GM23248 (cell line): Measurements from ENCODE around the gene ALK. TPM values are rescaled to one million over a fixed set of nuclear protein-coding genes. Genes with fewer than 3 reads are reported as not detected.

Experiments
- DNase-seq: peaks from one replicate; pipeline ENCODE4 v3.0.0-alpha.2; 2015
- H2AFZ ChIP-seq: fragments of 200-600 bp; sonication (generic); 2 replicates; pipeline ENCODE4 v1.6.1; 2016; ENCODE audit warnings: antibody characterized with exemption
- H3F3A ChIP-seq: fragments of 200-600 bp; sonication (generic); 2 replicates; pipeline ENCODE4 v1.6.1; 2016; ENCODE audit warnings: mild to moderate bottlenecking, antibody characterized with exemption, mixed run types; ENCODE audit not compliant: insufficient read depth
- H3K27ac ChIP-seq: fragments of 200-600 bp; sonication (generic); 2 replicates; pipeline ENCODE4 v1.5.1; 2016; ENCODE audit warnings: mild to moderate bottlenecking
- H3K27me3 ChIP-seq: fragments of 200-600 bp; sonication (generic); replicated peaks from 2 replicates; pipeline ENCODE4 v1.6.1; 2016; ENCODE audit warnings: mild to moderate bottlenecking; ENCODE audit not compliant: insufficient read depth
- H3K36me3 ChIP-seq: fragments of 200-600 bp; sonication (generic); 2 replicates; pipeline ENCODE4 v1.6.1; 2016; ENCODE audit warnings: low read depth, mild to moderate bottlenecking
- H3K4me1 ChIP-seq: fragments of 200-600 bp; sonication (generic); 2 replicates; pipeline ENCODE4 v1.6.1; 2016; ENCODE audit warnings: mild to moderate bottlenecking; ENCODE audit not compliant: insufficient read depth
- H3K4me2 ChIP-seq: fragments of 200-600 bp; sonication (generic); one replicate; pipeline ENCODE4 v1.6.1; 2016; ENCODE audit warnings: mild to moderate bottlenecking; ENCODE audit not compliant: unreplicated experiment
- H3K4me3 ChIP-seq: fragments of 200-600 bp; sonication (generic); 2 replicates; pipeline ENCODE4 v1.5.1; 2016; ENCODE audit warnings: mild to moderate bottlenecking
- H3K79me2 ChIP-seq: fragments of 200-600 bp; sonication (generic); 2 replicates; pipeline ENCODE4 v1.6.1; 2016; ENCODE audit warnings: mild to moderate bottlenecking; ENCODE audit not compliant: insufficient read depth
- H3K9ac ChIP-seq: fragments of 200-600 bp; sonication (generic); 2 replicates; pipeline ENCODE4 v1.6.1; 2016; ENCODE audit warnings: mild to moderate bottlenecking
- H3K9me2 ChIP-seq: fragments of 200-600 bp; sonication (generic); 2 replicates; pipeline ENCODE4 v1.6.1; 2016; ENCODE audit warnings: mixed run types, mild to moderate bottlenecking, moderate library complexity; ENCODE audit not compliant: insufficient read depth
- H3K9me3 ChIP-seq: fragments of 200-600 bp; sonication (generic); one replicate; pipeline ENCODE4 v1.6.1; 2017; ENCODE audit warnings: low read depth
- H4K20me1 ChIP-seq: fragments of 200-600 bp; sonication (generic); 2 replicates; pipeline ENCODE4 v1.6.0; 2016; ENCODE audit not compliant: insufficient read depth
- EZH2 ChIP-seq: fragments of 200-600 bp; sonication (generic); IDR thresholded peaks from 2 replicates; pipeline ENCODE4 v1.6.1; 2018; ENCODE audit warnings: antibody characterized with exemption, mild to moderate bottlenecking; ENCODE audit not compliant: insufficient read depth, poor library complexity, severe bottlenecking
- EZH2phosphoT487 ChIP-seq: fragments of 200-600 bp; sonication (generic); IDR thresholded peaks from 2 replicates; pipeline ENCODE4 v1.6.1; 2018; ENCODE audit warnings: antibody characterized with exemption, moderate library complexity, mild to moderate bottlenecking, low read depth; ENCODE audit not compliant: insufficient read depth
- WGBS, 2 experiments: methylation state at CpG; one replicate each; pipeline ENCODE4 v1.1.6; 2015 to 2017; ENCODE audit warnings: low lambda C conversion rate in 2 of 2, low coverage in 1 of 2; ENCODE audit errors: missing lambda C conversion rate in 2 of 2; 5-methylcytosine and 5-hydroxymethylcytosine counted together
- in situ Hi-C: fragments of 300-500 bp; cut with MboI; formaldehyde crosslinking; loops from 2 replicates; pipeline ENCODE4 v1.15.0; 2020
- polyA plus RNA-seq: library from polyadenylated mRNA; unstranded; fragments of >200 nt; fragmentation: Nextera tagmentation; extraction: Ambion mirVana; gene quantifications from 2 replicates; pipeline ENCODE4 v1.2.1, GENCODE V29; 2016
- total RNA-seq: library from RNA; depleted of rRNA; stranded (reverse); fragments of >200 nt; shearing (Covaris generic); gene quantifications from 2 replicates; pipeline ENCODE4 v1.2.3, GENCODE V29; 2014

The ALK gene
- total and polyA plus RNA-seq, 2 experiments from 2014 or later: under 0.01 to 0.05 TPM

GRCh38 chr2:29477186-29477585, 444.2 kb downstream of the ALK start:
- no peak overlapping the region for H3K27ac ChIP-seq
- no peaks in the 10 kb centered on the region for H3F3A ChIP-seq
- H3K9ac ChIP-seq: no peak overlapping the region
- no peaks in the 10 kb centered on the region for H3K4me1 ChIP-seq
- H3K4me3 ChIP-seq: no peak overlapping the region
- H3K4me2 ChIP-seq: no peak overlapping the region
- no peaks in the 10 kb centered on the region for H3K36me3 ChIP-seq
- TF ChIP-seq EZH2: no peak
- no peak for TF ChIP-seq EZH2phosphoT487
- no peaks in the 10 kb centered on the region for H3K79me2 ChIP-seq
- no peak overlapping the region for H2AFZ ChIP-seq
- H3K9me3 ChIP-seq: no peaks in the 10 kb centered on the region
- in situ Hi-C loops: no loop called here
- no peak for DNase-seq
- 0 out of 2 replicates have a peak, but pooled peaks cover 4% of the 10 kb centered on the region for H3K27me3 ChIP-seq
- no peaks in the 10 kb centered on the region for H4K20me1 ChIP-seq
- no peaks in the 10 kb centered on the region for H3K9me2 ChIP-seq

- Histone ChIP-seq H3K27ac (no peak overlapping the region), H3K36me3 (no peaks in the 10 kb centered on the region), H4K20me1 (no peaks in the 10 kb centered on the region), H3K4me3 (no peak overlapping the region), H3K4me2 (no peak overlapping the region), H3K27me3 (0 out of 2 replicates have a peak, but pooled peaks cover 4% of the 10 kb centered on the region), H3K4me1 (no peaks in the 10 kb centered on the region), H2AFZ (no peak overlapping the region), H3F3A (no peaks in the 10 kb centered on the region), H3K9me2 (no peaks in the 10 kb centered on the region), H3K79me2 (no peaks in the 10 kb centered on the region), H3K9me3 (peaks cover 1% of the 10 kb centered on the region), H3K9ac (no peak overlapping the region)
- DNase-seq: no peak
- no peak for TF ChIP-seq EZH2phosphoT487
- in situ Hi-C loops: no loop called here
- WGBS, 2 experiments: 49 to 55% methylated on average over 9 of the region's 9 CpGs
These were observed 445.9 kb downstream of the ALK start for GRCh38 chr2:29475499-29475898.

- no peaks in the 10 kb centered on the region for H3K9me2 ChIP-seq
- H3K9ac ChIP-seq: no peak overlapping the region
- in situ Hi-C loops: no loop called here
- no peak for DNase-seq
- no peak for TF ChIP-seq EZH2phosphoT487
- no peak for TF ChIP-seq EZH2
- no peaks in the 10 kb centered on the region for H3F3A ChIP-seq
- no peaks in the 10 kb centered on the region for H3K27me3 ChIP-seq
- H3K4me2 ChIP-seq: no peak overlapping the region
- WGBS, 2 experiments: 3 to 9% methylated on average over 3 of the region's 3 CpGs
- H4K20me1 ChIP-seq: no peaks in the 10 kb centered on the region
- H3K9me3 ChIP-seq: peaks cover 6% of the 10 kb centered on the region
- H2AFZ ChIP-seq: no peak overlapping the region
- no peaks in the 10 kb centered on the region for H3K79me2 ChIP-seq
- no peak overlapping the region for H3K27ac ChIP-seq
- no peaks in the 10 kb centered on the region for H3K36me3 ChIP-seq
- H3K4me1 ChIP-seq: no peaks in the 10 kb centered on the region
- H3K4me3 ChIP-seq: no peak overlapping the region
These were observed 451.4 kb downstream of the ALK start for GRCh38 chr2:29469961-29470360.

- Histone ChIP-seq H3K36me3 (no peaks in the 10 kb centered on the region), H2AFZ (no peak overlapping the region), H3K27ac (no peak overlapping the region), H3K9me2 (no peaks in the 10 kb centered on the region), H3K79me2 (no peaks in the 10 kb centered on the region), H3K4me2 (no peak overlapping the region), H3F3A (peaks cover 3% of the 10 kb centered on the region; the same call in 1 of the 2 replicates), H3K27me3 (no peaks in the 10 kb centered on the region), H3K4me3 (no peak overlapping the region), H3K9me3 (peaks cover 6% of the 10 kb centered on the region), H3K9ac (no peak overlapping the region), H3K4me1 (no peaks in the 10 kb centered on the region), H4K20me1 (no peaks in the 10 kb centered on the region)
- TF ChIP-seq EZH2 (no peak), EZH2phosphoT487 (no peak)
- no peak for DNase-seq
- WGBS, 2 experiments: 0 to 4% methylated on average over 1 of the region's 1 CpG
- in situ Hi-C loops: no loop called here
These were observed 451.9 kb downstream of the ALK start for GRCh38 chr2:29469516-29469915.
